ENCODE measurements around the gene GNG12.

DNA sequence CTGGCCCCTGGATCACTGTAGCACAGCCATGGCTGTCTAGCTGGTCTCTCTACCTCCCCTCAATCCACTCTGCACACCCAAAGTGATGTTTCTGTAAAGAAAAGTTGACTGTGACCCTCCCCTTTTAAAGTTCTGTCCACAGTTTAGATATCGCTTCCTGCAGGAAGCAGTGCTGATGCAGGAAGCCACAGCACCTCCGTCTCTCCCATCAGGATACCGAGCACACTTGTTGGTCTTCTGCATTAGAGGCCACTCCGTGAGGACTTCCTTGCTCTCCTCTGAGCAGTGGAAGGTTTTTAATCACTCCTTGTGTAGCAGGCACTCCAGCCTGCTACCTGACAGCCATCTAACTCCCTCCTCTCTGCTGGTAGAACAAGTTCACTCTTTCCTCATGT, 78.7 kb downstream of the GNG12 start:
- TF ChIP-seq, protein P1, sequence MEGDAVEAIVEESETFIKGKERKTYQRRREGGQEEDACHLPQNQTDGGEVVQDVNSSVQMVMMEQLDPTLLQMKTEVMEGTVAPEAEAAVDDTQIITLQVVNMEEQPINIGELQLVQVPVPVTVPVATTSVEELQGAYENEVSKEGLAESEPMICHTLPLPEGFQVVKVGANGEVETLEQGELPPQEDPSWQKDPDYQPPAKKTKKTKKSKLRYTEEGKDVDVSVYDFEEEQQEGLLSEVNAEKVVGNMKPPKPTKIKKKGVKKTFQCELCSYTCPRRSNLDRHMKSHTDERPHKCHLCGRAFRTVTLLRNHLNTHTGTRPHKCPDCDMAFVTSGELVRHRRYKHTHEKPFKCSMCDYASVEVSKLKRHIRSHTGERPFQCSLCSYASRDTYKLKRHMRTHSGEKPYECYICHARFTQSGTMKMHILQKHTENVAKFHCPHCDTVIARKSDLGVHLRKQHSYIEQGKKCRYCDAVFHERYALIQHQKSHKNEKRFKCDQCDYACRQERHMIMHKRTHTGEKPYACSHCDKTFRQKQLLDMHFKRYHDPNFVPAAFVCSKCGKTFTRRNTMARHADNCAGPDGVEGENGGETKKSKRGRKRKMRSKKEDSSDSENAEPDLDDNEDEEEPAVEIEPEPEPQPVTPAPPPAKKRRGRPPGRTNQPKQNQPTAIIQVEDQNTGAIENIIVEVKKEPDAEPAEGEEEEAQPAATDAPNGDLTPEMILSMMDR (IDR thresholded peaks at IDR 0.05) = no peak
- TF ChIP-seq EZH2 (IDR thresholded peaks at IDR 0.05; ENCODE audit: borderline replicate concordance, insufficient read depth, low read depth, low read length, poor library complexity, severe bottlenecking) = no peak
